Measurements from ENCODE around the gene PRICKLE4. TPM values are rescaled to one million over a fixed set of nuclear protein-coding genes. Genes with fewer than 3 reads are reported as not detected.

PRICKLE4 gene
- total and polyA plus RNA-seq, 2 of the 13 experiments (the other 11 are each of a cell fraction or from before 2014, with no cell fraction given) = 0.92 to 1.2 TPM

DNA sequence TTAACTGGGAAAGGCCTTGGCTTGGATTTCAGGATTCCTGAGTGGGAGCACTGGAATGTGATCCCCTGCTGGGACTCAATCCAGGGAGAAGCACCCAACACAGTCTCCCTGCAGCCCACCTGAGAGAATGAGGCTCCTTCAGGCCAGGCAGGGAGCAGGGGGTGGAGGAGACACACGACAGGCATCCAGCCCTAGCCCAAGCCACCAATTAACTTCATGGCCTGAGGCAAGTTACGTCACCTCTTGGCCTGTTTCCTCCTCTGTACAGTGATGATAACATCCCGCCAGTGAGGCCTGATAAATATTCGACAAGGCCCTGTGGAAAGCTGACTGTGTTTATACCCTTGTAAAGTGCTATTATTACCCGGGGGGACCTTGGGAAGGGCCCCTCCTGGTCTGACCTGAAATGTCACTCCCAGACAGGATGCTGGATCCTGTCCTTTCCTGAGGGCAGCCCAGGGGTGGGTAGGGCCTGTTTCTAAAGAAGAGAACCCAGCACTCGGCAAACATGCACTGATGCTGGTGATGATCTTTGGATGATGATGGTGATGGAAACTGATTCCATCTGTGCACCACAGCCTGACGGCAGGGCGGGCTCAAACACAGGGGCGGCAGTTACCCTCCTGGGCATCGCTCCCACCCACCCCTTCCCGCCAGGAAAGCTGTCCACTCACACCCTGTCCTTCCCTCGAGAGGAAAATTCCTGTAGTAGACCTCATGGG is 13.3 kb upstream of the PRICKLE4 start (continued):
- 0 out of 2 replicates have a peak, but pooled peaks have one; percentile 23 for TF ChIP-seq ZNF230 (CRISPR knock-in tag; IDR thresholded peaks at IDR 0.05)
- no peak for TF ChIP-seq RAD21 (CRISPR knock-in tag; IDR thresholded peaks at IDR 0.05)
- no peak for TF ChIP-seq FOXO4 (CRISPR knock-in tag; conservative IDR thresholded peaks at IDR 0.05)
- no peak for TF ChIP-seq TMF1 (CRISPR knock-in tag; IDR thresholded peaks at IDR 0.05; ENCODE audit: low read depth)
- TF ChIP-seq, protein P1, sequence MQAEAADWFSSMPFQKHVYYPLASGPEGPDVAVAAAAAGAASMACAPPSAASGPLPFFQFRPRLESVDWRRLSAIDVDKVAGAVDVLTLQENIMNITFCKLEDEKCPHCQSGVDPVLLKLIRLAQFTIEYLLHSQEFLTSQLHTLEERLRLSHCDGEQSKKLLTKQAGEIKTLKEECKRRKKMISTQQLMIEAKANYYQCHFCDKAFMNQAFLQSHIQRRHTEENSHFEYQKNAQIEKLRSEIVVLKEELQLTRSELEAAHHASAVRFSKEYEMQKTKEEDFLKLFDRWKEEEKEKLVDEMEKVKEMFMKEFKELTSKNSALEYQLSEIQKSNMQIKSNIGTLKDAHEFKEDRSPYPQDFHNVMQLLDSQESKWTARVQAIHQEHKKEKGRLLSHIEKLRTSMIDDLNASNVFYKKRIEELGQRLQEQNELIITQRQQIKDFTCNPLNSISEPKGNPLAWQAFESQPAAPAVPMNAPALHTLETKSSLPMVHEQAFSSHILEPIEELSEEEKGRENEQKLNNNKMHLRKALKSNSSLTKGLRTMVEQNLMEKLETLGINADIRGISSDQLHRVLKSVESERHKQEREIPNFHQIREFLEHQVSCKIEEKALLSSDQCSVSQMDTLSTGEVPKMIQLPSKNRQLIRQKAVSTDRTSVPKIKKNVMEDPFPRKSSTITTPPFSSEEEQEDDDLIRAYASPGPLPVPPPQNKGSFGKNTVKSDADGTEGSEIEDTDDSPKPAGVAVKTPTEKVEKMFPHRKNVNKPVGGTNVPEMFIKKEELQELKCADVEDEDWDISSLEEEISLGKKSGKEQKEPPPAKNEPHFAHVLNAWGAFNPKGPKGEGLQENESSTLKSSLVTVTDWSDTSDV (CRISPR knock-in tag; IDR thresholded peaks at IDR 0.05) = no peak
- TF ChIP-seq NCOA5 (CRISPR knock-in tag; IDR thresholded peaks at IDR 0.05) = no peak
- TF ChIP-seq, protein P2, sequence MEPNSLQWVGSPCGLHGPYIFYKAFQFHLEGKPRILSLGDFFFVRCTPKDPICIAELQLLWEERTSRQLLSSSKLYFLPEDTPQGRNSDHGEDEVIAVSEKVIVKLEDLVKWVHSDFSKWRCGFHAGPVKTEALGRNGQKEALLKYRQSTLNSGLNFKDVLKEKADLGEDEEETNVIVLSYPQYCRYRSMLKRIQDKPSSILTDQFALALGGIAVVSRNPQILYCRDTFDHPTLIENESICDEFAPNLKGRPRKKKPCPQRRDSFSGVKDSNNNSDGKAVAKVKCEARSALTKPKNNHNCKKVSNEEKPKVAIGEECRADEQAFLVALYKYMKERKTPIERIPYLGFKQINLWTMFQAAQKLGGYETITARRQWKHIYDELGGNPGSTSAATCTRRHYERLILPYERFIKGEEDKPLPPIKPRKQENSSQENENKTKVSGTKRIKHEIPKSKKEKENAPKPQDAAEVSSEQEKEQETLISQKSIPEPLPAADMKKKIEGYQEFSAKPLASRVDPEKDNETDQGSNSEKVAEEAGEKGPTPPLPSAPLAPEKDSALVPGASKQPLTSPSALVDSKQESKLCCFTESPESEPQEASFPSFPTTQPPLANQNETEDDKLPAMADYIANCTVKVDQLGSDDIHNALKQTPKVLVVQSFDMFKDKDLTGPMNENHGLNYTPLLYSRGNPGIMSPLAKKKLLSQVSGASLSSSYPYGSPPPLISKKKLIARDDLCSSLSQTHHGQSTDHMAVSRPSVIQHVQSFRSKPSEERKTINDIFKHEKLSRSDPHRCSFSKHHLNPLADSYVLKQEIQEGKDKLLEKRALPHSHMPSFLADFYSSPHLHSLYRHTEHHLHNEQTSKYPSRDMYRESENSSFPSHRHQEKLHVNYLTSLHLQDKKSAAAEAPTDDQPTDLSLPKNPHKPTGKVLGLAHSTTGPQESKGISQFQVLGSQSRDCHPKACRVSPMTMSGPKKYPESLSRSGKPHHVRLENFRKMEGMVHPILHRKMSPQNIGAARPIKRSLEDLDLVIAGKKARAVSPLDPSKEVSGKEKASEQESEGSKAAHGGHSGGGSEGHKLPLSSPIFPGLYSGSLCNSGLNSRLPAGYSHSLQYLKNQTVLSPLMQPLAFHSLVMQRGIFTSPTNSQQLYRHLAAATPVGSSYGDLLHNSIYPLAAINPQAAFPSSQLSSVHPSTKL (CRISPR knock-in tag; IDR thresholded peaks at IDR 0.05) = no peak; the same call in 1 of the 2 replicates
- TF ChIP-seq, protein P3, sequence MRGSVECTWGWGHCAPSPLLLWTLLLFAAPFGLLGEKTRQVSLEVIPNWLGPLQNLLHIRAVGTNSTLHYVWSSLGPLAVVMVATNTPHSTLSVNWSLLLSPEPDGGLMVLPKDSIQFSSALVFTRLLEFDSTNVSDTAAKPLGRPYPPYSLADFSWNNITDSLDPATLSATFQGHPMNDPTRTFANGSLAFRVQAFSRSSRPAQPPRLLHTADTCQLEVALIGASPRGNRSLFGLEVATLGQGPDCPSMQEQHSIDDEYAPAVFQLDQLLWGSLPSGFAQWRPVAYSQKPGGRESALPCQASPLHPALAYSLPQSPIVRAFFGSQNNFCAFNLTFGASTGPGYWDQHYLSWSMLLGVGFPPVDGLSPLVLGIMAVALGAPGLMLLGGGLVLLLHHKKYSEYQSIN (CRISPR knock-in tag; IDR thresholded peaks at IDR 0.05; ENCODE audit: borderline replicate concordance) = no peak
- 0 out of 2 replicates have a peak, but pooled peaks have one; percentile 41 for TF ChIP-seq TBX2 (CRISPR knock-in tag; IDR thresholded peaks at IDR 0.05; ENCODE audit: borderline replicate concordance)
- peak; percentile 63; the same call in 1 of the 2 replicates for TF ChIP-seq CEBPB (IDR thresholded peaks at IDR 0.05; ENCODE audit: borderline replicate concordance, low read depth, low read length)
- TF ChIP-seq, protein P4, sequence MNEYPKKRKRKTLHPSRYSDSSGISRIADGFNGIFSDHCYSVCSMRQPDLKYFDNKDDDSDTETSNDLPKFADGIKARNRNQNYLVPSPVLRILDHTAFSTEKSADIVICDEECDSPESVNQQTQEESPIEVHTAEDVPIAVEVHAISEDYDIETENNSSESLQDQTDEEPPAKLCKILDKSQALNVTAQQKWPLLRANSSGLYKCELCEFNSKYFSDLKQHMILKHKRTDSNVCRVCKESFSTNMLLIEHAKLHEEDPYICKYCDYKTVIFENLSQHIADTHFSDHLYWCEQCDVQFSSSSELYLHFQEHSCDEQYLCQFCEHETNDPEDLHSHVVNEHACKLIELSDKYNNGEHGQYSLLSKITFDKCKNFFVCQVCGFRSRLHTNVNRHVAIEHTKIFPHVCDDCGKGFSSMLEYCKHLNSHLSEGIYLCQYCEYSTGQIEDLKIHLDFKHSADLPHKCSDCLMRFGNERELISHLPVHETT (CRISPR knock-in tag; conservative IDR thresholded peaks at IDR 0.05) = no peak
- TF ChIP-seq ZNF790 (CRISPR knock-in tag; IDR thresholded peaks at IDR 0.05; ENCODE audit: borderline replicate concordance) = no peak
- no peak for TF ChIP-seq MIER2 (CRISPR knock-in tag; IDR thresholded peaks at IDR 0.05)
- TF ChIP-seq ZNF20 (CRISPR knock-in tag; IDR thresholded peaks at IDR 0.05) = no peak
- no peak for TF ChIP-seq ZNF383 (CRISPR knock-in tag; IDR thresholded peaks at IDR 0.05; ENCODE audit: borderline replicate concordance)
- no peak for TF ChIP-seq MAZ (IDR thresholded peaks at IDR 0.05; ENCODE audit: borderline replicate concordance, low read depth, low read length)
- no peak for TF ChIP-seq MAZ (CRISPR knock-in tag; IDR thresholded peaks at IDR 0.05; ENCODE audit: low read depth)
- TF ChIP-seq AGO1 (IDR thresholded peaks at IDR 0.05; ENCODE audit: low read depth, low read length, poor library complexity, severe bottlenecking) = no peak

Data from HepG2 (cell line).